ENCODE data around the gene PSMD3.

- TF ChIP-seq CTCF (IDR thresholded peaks at IDR 0.05) (no peak), POLR2A (IDR thresholded peaks at IDR 0.05) (no peak)
Measured at GRCh38 chr17:39933912-39934311, 46.7 kb upstream of the PSMD3 start.
